Measurements from ENCODE around the gene KRT4. TPM values are rescaled to one million over a fixed set of nuclear protein-coding genes. Genes with fewer than 3 reads are reported as not detected.

KRT4 gene
- total and polyA plus RNA-seq, 2 donors (not counting 3 experiments of a cell fraction or from before 2014, with no cell fraction given): not detected

DNA sequence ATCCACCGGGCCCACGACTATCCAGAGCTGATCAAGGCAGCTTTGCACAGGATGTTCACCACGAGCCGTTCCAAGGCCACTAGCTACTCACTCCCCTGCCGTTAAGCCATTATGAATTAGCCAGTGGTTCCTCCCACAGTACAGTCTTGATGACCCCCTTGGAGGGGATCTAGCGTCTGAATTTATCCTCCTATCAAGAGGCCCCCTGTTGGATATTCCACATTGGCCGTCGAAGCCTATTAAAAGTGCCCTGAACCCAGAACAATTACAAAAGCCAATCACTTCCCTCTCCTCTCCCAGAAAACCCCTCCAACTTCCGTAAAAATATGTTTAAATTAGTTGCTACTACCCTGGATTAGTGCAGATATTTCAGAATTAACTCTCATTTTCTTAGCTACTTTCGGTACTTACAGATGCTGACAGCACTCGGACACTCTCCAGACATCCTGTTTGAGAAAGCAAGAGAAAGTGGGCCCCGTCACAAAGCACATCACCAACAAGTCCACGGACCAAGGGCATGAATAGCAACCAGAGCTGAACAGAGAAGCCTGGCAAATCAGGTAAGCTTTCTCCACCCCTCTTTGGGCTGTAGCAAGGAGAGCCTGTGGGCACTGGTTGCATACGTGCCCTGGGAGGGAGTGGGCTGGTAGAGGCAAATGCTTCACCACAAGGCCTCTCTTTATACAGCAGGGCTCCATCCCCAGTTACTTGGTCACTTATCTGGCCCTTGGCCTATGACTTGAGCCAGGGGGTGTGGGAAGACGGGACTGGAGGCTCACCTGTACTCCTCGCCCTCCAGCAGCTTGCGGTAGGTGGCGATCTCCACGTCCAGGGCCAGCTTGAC lies 23.3 kb downstream of the KRT4 start:
- Histone ChIP-seq H3K4me1 (ENCODE audit: control insufficient read depth, extremely low read depth, insufficient read depth, low read length) (no peaks in the 10 kb centered on the region), H3K27me3 (ENCODE audit: control insufficient read depth in 2 of 2, insufficient read depth in 2 of 2, low read length in 2 of 2) (peaks cover 12 to 17% of the 10 kb centered on the region in 2 experiments), H2AFZ (ENCODE audit: low read depth, low read length) (no peak overlapping the region), H3K9me1 (replicated peaks; ENCODE audit: control insufficient read depth, extremely low read depth, insufficient read depth, low read length) (no peaks in the 10 kb centered on the region), H3K79me2 (ENCODE audit: control insufficient read depth, insufficient read depth, low read length) (no peaks in the 10 kb centered on the region), H3K9ac (replicated peaks; ENCODE audit: extremely low read depth, insufficient read depth, low read length) (no peak overlapping the region), H3K4me2 (ENCODE audit: insufficient read depth, low read length) (no peak overlapping the region), H3K36me3 (ENCODE audit: control insufficient read depth in 2 of 2, extremely low read depth in 1 of 2, insufficient read depth in 2 of 2, low read length in 2 of 2) (no peaks in the 10 kb centered on the region), H3K27ac (ENCODE audit: insufficient read depth, low read depth, low read length) (no peak overlapping the region), H3K4me3 (replicated peaks in 1 of 3; ENCODE audit: insufficient read depth in 1 of 3, low read depth in 1 of 3, low read length in 3 of 3) (no peak overlapping the region), H3K9me3 (replicated peaks; ENCODE audit: control insufficient read depth, insufficient read depth, low read length) (no peaks in the 10 kb centered on the region), H4K20me1 (replicated peaks; ENCODE audit: control insufficient read depth, extremely low read depth, insufficient read depth, low read length) (no peaks in the 10 kb centered on the region)
- CTCF ChIA-PET: interaction anchor here (0.5 to 1.3 kb wide), 2 partner anchors 12 to 74 kb away, joined by 3 to 4 read pairs; no protein-coding TSS in a partner anchor
- TF ChIP-seq JUN (IDR thresholded peaks at IDR 0.05; ENCODE audit: borderline replicate concordance, insufficient read depth, insufficient read length, low read depth) (no peak), MYC (IDR thresholded peaks at IDR 0.05; ENCODE audit: low read depth, low read length) (no peak), GATA2 (IDR thresholded peaks at IDR 0.05; ENCODE audit: insufficient read depth, insufficient read length, low read depth, low read length) (no peak), POLR2AphosphoS5 (IDR thresholded peaks at IDR 0.05; ENCODE audit: insufficient read depth, low read depth, low read length) (no peak), EZH2 (IDR thresholded peaks at IDR 0.05; ENCODE audit: borderline replicate concordance, low read depth, low read length, severe bottlenecking) (no peak), POLR2A (IDR thresholded peaks at IDR 0.05; ENCODE audit: low read depth, low read length) (no peak)
- TF ChIP-seq, protein P1, sequence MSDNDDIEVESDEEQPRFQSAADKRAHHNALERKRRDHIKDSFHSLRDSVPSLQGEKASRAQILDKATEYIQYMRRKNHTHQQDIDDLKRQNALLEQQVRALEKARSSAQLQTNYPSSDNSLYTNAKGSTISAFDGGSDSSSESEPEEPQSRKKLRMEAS (IDR thresholded peaks at IDR 0.05; ENCODE audit: insufficient read depth, insufficient read length): no peak
- POLR2A ChIA-PET: no interaction called here
- intact Hi-C loops (cut with micrococcal nuclease): no loop called here
- FAIRE-seq (no peak), DNase-seq (ENCODE audit: low read depth, low spot score) (no peak)
- BruUV-seq (replicated peaks): no TSS peak
- dilution Hi-C loops (cut with MboI; ENCODE audit: extremely low pct_ligation_motif_present, low sequenced_read_pairs): no loop called here
